Mucosa of rectum (tissue), 2 donors: Measurements from ENCODE around the gene GGT1.
"Not testable (repeated sequence)": the region's sequence is repeated elsewhere in the genome, so short reads cannot be mapped to it uniquely, and the experiment has no call there.

Experiments used
- H3K27ac ChIP-seq, 2 donors: one replicate each; pipeline ENCODE4 v1.7.0; 2013; ENCODE audit warnings: inconsistent platforms in 2 of 2, low read depth in 2 of 2, low read length in 2 of 2
- H3K27me3 ChIP-seq, 2 donors: one replicate each; pipeline ENCODE4 v1.7.0; 2013; ENCODE audit warnings: low read length in 2 of 2; ENCODE audit not compliant: control insufficient read depth in 2 of 2, insufficient read depth in 2 of 2
- H3K36me3 ChIP-seq, 2 donors: one replicate each; pipeline ENCODE4 v1.7.0; 2013; ENCODE audit warnings: low read length in 2 of 2; ENCODE audit not compliant: control insufficient read depth in 2 of 2, insufficient read depth in 2 of 2
- H3K4me1 ChIP-seq, 2 donors: one replicate each; pipeline ENCODE4 v1.7.0; 2013; ENCODE audit warnings: low read length in 2 of 2, mild to moderate bottlenecking in 1 of 2; ENCODE audit not compliant: control insufficient read depth in 2 of 2, insufficient read depth in 2 of 2
- H3K4me3 ChIP-seq, 2 donors: one replicate each; pipeline ENCODE4 v1.7.0; 2013; ENCODE audit warnings: low read length in 2 of 2
- H3K9ac ChIP-seq, 2 donors: one replicate each; pipeline ENCODE4 v1.7.0; 2013; ENCODE audit warnings: low read length in 2 of 2, low read depth in 1 of 2, mild to moderate bottlenecking in 1 of 2
- H3K9me3 ChIP-seq, 2 donors: one replicate each; pipeline ENCODE4 v1.7.0; 2013; ENCODE audit warnings: low read length in 2 of 2; ENCODE audit not compliant: control insufficient read depth in 2 of 2
- donor health status: healthy.
- donor health status: Normal muscosa, but diverticular disease.

GGT1 gene

DNA sequence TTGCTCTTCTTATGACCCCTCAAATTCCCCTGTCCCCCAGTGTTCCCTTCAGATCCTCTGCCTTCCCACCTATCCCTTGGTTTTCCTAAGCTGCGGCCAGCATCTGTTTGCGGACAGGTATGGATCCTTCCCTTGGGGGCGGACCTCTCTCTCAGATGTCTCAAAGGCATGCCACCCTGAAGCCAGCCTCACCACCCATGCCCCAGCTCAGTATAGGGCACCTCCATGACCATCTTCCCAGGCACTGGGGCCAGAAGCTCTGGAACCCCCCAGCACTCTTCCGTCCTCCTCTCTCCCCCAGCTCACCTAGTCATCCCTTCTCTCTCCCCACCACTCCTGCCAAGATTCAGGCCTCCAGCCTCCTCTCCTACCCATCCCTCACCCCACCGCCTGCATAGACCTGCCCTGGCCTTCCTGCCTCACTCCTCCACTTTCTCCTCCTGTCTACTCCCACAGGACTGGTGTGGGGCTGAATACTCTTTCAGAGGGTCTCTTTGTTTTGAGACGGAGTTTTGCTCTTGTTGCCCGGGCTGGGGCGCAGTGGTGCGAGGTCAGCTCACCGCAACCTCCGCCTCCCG lies 12.3 kb upstream of the GGT1 start:
- Histone ChIP-seq H3K4me1 (peaks cover 11 to 14% of the 10 kb centered on the region in 2 donors), H3K27me3 (no peaks in the 10 kb centered on the region), H3K36me3 (peaks cover 5 to 17% of the 10 kb centered on the region in 2 donors), H3K9ac (no peak overlapping the region), H3K9me3 (no peaks in the 10 kb centered on the region), H3K27ac (no peak overlapping the region), H3K4me3 (no peak overlapping the region)

DNA sequence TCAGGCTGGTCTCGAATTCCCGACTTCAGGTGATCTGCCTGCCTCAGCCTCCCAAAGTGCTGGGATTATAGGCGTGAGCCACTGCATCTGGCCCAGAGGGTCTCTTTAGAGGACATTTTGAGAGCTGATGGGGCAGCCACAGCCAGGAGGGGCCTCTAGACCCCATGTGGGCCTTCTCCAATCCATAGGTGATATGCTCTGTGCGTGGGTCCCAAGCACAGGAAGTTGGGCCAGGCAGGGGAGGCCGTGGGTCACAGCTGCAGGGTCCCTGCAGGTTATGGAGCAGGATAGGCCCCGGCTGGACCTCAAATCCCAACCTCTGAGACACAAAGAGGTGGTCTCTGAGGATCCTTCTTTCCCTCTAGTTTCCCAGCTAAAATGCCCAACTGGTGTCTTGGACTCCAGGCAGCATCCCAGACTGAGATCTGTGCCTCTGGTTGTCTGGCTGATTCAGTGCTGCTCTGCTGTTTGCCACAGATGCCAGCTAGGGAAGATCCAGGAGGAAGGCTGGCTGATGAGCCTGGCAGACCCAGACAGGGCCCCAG lies 11.6 kb upstream of the GGT1 start:
- Histone ChIP-seq H3K9me3 (no peaks in the 10 kb centered on the region), H3K27me3 (no peaks in the 10 kb centered on the region), H3K4me1 (peaks cover 11 to 14% of the 10 kb centered on the region in 2 donors), H3K4me3 (no peak overlapping the region), H3K36me3 (peaks cover 5 to 14% of the 10 kb centered on the region in 2 donors), H3K9ac (no peak overlapping the region), H3K27ac (no peak overlapping the region)

DNA sequence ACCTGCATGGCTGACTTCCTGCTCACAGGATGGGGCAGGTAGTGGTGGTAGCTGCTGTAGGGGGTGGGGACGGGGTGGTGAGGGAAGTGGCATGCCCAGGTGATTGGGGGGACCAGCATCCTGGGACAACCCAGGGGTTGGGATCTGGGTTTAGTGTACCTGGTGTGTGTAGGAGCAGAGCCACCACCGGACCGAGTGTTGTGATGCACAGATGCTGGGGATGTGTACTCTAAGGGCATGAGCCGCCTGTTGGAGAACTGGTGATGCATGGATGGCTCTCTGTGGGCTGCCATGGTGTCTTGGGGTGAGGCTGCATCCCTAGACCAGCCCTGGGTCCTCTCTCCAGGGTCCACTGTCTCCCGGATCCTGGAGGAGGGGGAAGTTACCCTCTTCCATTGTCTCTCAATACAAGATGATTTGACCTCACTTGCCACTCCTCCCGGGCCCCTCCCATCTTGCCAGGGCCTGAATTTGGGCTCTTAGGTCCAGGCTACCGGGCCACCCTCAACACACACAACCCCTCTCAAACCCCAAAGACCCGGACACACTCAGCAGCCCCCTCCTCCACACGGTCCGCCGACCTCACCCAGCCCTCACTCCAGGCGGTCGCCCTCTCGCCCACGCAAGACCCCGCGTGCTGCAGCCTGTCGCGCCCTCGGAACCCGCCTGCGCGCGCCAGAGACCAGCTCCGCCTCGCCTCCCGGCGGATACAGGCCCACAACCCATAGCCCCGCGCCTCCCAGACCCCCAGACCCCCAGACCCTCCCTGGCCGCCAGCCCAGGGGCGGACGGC lies 10.7 kb upstream of the GGT1 start:
- Histone ChIP-seq H3K27ac (peak overlapping the region; percentile 71 to 72), H3K4me1 (peaks cover 11 to 14% of the 10 kb centered on the region in 2 donors), H3K4me3 (peak overlapping the region; percentile 65 to 69), H3K36me3 (peaks cover 5 to 11% of the 10 kb centered on the region in 2 donors), H3K27me3 (no peaks in the 10 kb centered on the region), H3K9me3 (no peaks in the 10 kb centered on the region), H3K9ac (peak overlapping the region; percentile 60 to 74)

DNA sequence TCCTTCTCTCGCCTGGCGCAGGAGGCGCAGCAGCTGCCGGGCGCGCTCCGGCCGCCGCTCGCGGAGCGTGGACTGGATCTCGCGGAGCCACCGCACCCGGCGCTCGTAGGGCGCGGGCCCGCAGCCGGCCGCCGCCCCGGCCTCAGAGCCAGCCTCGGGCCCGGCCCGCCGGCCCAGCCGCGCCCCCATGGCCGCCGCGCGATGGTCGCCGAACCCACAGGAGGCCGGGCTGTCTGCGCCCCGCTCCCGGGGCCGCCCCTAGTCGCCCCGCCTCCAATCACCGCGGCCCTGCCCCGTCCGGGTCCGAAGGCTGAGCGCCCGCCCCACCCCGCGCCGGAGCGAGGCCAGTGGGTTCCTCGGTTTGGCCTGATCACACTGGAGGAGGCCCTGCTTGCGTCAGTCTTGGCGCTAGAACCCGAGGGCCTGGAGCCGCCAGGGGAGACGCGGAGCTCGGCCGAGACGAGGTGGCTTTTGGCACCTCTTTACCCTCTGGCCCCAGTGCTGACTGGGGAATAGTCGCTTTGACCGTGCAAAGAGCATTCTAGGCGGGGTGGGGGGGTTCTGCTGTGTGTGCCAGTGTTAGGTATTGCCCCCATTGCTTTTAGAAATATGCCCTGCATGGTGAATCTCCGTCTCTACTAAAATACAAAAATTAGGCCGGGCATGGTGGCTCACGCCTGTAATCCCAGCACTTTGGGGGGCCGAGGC lies 10.0 kb upstream of the GGT1 start, which contains the start of gene LRRC75B:
Gene LRRC75B, minus strand, starts transcription at position 223 of the 708 bp plus-strand sequence. Its CDS starts 34 bp downstream, at position 189.
- Histone ChIP-seq H3K36me3 (peaks cover 3 to 5% of the 10 kb centered on the region in 2 donors), H3K9ac (peak within 1 kb of the TSS; percentile 65 to 74), H3K4me1 (peaks cover 11 to 14% of the 10 kb centered on the region in 2 donors), H3K27me3 (no peaks in the 10 kb centered on the region), H3K4me3 (peak within 1 kb of the TSS; percentile 65 to 69), H3K27ac (peak within 1 kb of the TSS; percentile 71 to 85), H3K9me3 (no peaks in the 10 kb centered on the region)

DNA sequence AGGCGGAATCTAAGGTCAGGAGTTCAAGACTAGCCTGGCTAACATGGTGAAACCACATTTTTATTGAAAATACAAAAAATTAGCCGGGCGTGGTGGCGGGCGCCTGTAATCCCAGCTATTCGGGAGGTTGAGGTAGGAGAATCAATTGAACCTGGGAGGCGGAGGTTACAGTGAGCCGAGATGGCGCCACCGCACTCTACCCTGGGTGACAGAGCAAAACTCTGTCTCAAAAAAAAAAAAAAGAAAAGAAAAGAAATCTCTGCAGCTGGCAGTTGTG lies 9.5 kb upstream of the GGT1 start:
- Histone ChIP-seq H3K9ac (peak overlapping the region; percentile 65 to 74), H3K4me3 (peak overlapping the region; percentile 65), H3K4me1 (peaks cover 11 to 14% of the 10 kb centered on the region in 2 donors), H3K27ac (peak overlapping the region; percentile 71 to 85)
- H3K36me3 ChIP-seq, H3K9me3 ChIP-seq, H3K27me3 ChIP-seq: not testable (repeated sequence)

DNA sequence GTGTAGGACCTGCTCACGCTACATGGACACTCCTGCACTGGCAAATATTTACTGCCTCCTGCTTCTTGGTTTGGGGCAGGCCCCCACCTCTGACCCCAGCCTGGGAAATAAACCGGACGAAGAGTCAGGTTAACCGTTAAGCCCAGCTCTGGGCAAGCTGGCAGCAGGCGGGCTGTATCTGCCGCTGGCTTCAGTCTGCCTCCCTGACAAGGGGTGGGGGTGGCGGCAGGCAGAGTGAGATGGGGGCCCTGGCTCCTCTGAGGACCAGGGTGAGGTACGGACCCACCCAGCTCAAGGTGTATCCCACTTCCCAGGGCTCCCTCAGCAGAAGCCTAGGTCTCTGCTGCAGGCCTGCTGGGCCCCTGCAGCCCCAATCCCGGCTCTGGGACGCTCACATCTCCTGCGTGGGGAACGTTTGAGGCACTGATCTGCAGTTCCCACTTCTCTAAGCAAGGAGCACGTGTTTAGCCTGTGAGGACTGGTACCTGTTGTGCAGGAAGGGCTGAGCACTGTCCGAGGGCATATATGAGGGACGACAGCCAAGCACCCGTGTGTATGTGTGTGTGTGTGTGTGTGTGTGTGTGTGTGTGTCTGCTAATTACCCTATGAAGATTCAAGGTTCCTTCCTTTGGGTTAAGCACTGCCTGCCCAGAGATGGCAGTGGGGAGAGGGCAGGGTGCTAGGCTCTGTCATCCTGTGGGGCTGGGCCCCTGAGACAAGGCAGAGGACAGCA lies 9.0 kb upstream of the GGT1 start:
- Histone ChIP-seq H3K4me1 (peaks cover 11 to 14% of the 10 kb centered on the region in 2 donors), H3K9ac (peak overlapping the region in 1 of 2 donors; percentile 74), H3K36me3 (no peaks in the 10 kb centered on the region), H3K27ac (peak overlapping the region in 1 of 2 donors; percentile 9), H3K4me3 (no peak overlapping the region), H3K9me3 (no peaks in the 10 kb centered on the region), H3K27me3 (no peaks in the 10 kb centered on the region)

DNA sequence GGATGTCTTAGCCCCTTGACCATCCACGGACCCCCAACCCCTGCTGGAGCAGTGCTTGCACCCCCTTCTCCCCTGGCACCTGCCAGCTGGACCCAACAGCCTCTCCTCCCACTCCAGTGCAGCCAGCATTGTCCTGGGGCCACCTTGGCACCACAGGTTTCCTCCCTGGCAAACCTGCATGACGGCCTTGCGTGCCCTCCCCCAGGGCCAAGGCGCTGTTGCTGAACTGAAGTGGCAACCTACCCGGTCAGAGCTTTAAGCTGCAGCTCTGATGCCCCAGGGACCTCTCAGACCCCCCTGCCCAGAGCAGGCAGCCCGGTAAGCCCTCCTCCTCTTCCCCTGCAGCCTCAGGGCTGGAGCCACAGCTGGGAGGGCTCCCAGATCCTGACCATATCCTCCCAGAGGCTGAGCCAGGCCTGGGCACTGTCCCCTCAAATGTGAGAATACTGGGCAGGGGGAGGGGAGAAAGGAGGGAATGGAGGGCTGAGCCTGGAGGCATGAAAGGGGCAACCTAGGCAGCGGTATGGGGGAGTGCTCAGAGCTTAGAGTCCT lies 8.3 kb upstream of the GGT1 start:
- peaks cover 11 to 14% of the 10 kb centered on the region in 2 donors for H3K4me1 ChIP-seq
- no peak overlapping the region for H3K9ac ChIP-seq

DNA sequence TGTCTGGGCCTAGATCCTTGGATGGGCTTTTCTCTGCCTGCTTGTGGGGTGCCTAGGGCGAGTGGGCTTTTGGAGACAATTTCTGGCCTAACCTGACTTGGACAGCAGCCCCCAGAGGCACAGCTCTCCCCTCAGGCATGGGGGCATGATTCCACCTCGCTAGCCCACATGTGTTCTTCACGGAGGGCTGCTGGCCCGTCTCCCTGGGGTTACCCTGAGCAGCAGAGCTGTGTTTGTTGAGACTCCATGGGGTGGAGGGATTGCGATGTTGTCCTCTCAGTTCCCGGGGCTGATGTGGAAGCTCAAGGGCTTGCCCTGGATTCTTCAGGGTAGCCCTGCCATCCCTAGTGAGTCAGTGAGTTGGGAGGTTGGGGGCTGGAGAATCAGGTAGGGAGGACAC lies 7.8 kb upstream of the GGT1 start:
- Histone ChIP-seq H3K36me3 (no peaks in the 10 kb centered on the region), H3K9ac (no peak overlapping the region), H3K9me3 (no peaks in the 10 kb centered on the region), H3K4me3 (no peak overlapping the region), H3K27ac (no peak overlapping the region), H3K27me3 (no peaks in the 10 kb centered on the region), H3K4me1 (peaks cover 11 to 14% of the 10 kb centered on the region in 2 donors)

More for the DNA sequence above, 8.3 kb upstream of the GGT1 start:
- Histone ChIP-seq H3K36me3 (no peaks in the 10 kb centered on the region), H3K9me3 (no peaks in the 10 kb centered on the region), H3K27me3 (no peaks in the 10 kb centered on the region), H3K4me3 (no peak overlapping the region), H3K27ac (no peak overlapping the region)

DNA sequence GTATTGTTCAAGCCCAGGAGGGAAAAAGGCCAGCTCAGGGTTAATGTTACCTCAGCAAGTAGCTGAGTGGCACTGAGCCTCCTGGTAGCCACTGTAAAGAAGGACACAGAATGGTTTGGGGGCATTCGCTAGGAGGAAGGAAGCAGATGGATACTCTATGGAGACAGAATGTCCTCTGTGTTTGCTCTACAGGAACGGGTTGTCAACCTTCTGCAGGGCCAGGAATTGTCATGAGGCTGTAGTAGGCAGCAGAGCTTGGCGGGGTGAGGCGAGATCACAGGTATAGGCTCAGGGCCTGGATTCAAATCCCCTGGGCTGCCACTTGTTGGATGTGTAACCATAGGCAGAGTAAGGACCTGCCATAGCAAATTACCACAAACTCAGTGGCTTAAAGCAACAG lies 7.1 kb upstream of the GGT1 start:
- Histone ChIP-seq H3K9ac (no peak overlapping the region), H3K36me3 (no peaks in the 10 kb centered on the region), H3K4me3 (no peak overlapping the region), H3K27me3 (no peaks in the 10 kb centered on the region), H3K9me3 (no peaks in the 10 kb centered on the region), H3K27ac (no peak overlapping the region), H3K4me1 (peaks cover 11 to 17% of the 10 kb centered on the region in 2 donors)
